GM20000 (cell line): ENCODE data around the gene GLP1R.

Source experiments
- DNase-seq: peaks from one replicate; pipeline ENCODE4 v3.0.0; 2012; ENCODE audit warnings: low spot score
- TF ChIP-seq, protein P1 (sequence below): IDR thresholded peaks from 2 replicates; pipeline ENCODE4 v1.5.1; 2012; ENCODE audit warnings: mild to moderate bottlenecking, control low read depth; ENCODE audit errors: extremely low read depth, missing control alignments

GLP1R gene

GRCh38 chr6:39009476-39009875, 39.1 kb upstream of the GLP1R start:
- DNase-seq = no peak
- TF ChIP-seq, protein P1, sequence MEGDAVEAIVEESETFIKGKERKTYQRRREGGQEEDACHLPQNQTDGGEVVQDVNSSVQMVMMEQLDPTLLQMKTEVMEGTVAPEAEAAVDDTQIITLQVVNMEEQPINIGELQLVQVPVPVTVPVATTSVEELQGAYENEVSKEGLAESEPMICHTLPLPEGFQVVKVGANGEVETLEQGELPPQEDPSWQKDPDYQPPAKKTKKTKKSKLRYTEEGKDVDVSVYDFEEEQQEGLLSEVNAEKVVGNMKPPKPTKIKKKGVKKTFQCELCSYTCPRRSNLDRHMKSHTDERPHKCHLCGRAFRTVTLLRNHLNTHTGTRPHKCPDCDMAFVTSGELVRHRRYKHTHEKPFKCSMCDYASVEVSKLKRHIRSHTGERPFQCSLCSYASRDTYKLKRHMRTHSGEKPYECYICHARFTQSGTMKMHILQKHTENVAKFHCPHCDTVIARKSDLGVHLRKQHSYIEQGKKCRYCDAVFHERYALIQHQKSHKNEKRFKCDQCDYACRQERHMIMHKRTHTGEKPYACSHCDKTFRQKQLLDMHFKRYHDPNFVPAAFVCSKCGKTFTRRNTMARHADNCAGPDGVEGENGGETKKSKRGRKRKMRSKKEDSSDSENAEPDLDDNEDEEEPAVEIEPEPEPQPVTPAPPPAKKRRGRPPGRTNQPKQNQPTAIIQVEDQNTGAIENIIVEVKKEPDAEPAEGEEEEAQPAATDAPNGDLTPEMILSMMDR = no peak

- no peak for DNase-seq
- TF ChIP-seq, protein P1 = no peak
Measured at GRCh38 chr6:39016839-39017546, 31.6 kb upstream of the GLP1R start.

DNA sequence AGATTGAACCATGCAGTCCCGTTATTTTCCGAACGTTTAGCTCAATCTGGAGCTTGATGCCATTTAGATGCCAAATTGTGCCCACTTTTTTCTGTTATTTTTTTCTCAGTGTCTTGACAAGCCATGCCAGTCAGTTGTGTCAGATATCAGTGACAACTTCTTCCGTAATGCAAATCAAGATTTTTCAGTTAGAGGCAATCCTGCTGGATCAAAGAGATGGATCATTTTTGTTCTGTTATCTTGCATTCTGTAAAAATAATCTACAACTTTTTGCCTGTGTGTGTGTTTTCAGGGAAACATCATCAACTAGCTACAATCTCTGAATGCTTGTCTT, 31.1 kb upstream of the GLP1R start:
- no peak for DNase-seq
- TF ChIP-seq, protein P1 = no peak

GRCh38 chr6:39018103-39018502, 30.5 kb upstream of the GLP1R start:
- TF ChIP-seq, protein P1 = no peak
- no peak for DNase-seq

GRCh38 chr6:39020136-39020535, 28.4 kb upstream of the GLP1R start:
- no peak for DNase-seq
- TF ChIP-seq, protein P1 = no peak

- DNase-seq = no peak
- TF ChIP-seq, protein P1 = no peak
Measured at GRCh38 chr6:39021041-39021440, 27.5 kb upstream of the GLP1R start.

DNA sequence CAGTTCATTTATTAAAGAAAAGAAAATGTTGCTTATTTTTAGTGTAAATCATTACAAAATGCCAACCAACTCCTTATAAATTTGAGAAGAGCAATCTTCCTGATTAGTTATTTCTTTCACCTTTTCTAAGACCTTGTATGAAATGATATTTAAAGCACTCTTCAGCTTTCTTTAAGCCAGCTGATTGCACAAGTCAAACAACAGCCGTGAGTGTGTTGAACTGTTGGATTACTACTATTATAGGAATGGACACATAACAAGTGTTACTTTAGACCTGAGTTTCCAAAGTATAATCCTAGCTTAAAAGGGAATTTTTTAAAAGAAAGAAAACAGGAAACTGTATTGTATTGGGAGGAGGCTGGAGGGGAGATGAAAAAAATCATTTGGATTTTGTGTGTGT, 26.8 kb upstream of the GLP1R start:
- DNase-seq = no peak
- TF ChIP-seq, protein P1 = no peak
